Nucleus accumbens (tissue), 56 donors: ENCODE measurements around the gene HDLBP.

Experiments used
- DNase-seq, 56 donors: peaks; one replicate each; lab custom pipeline; 2025; lab: John Stamatoyannopoulos, UW

Gene HDLBP

GRCh38 chr2:241183221-241183620, 132.3 kb downstream of the HDLBP start:
- DNase-seq: no peak

- no peak for DNase-seq
Measured at GRCh38 chr2:241182531-241183133, 132.8 kb downstream of the HDLBP start.

- DNase-seq: no peak
Measured at GRCh38 chr2:241182126-241182525, 133.3 kb downstream of the HDLBP start.

GRCh38 chr2:241180495-241180894, 135.0 kb downstream of the HDLBP start:
- no peak for DNase-seq

- DNase-seq: peak in 12 of 56 donors; percentile 15 to 73 (median 35)
Measured at GRCh38 chr2:241179899-241180298, 135.6 kb downstream of the HDLBP start.

GRCh38 chr2:241178961-241179360, 136.5 kb downstream of the HDLBP start:
- no peak for DNase-seq

- DNase-seq: no peak
Measured at GRCh38 chr2:241177526-241178334, 137.7 kb downstream of the HDLBP start.
